ENCODE results near the gene GSTM3. TPM values are rescaled to one million over a fixed set of nuclear protein-coding genes. Genes with fewer than 3 reads are reported as not detected.

The GSTM3 gene
- total and polyA plus RNA-seq, 9 of the 15 experiments (the other 6 are each of a cell fraction or from before 2014, with no cell fraction given), result 3.9 to 24.5 (median 9.4) TPM

DNA sequence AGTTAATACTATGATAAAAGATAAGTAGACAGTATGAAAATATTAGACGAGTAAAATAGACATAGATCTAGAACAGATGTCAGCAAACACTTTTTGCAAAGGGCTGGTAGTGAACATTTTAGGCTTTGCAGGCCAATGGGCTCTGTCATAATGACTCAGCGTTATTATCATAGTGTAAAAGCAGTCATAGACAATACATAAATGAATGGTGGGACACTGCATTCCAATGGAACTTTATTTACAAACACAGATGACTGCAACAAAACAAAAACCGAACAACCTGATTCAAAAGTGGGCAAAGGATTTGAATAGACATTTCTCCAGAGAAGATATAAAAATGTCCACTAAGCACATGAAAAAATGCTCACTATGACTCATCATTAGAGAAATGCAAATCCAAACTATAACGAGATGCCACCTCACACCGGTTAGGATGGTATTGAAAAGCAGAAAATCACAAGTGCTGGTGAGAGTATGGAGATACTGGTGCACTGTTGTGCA is 21.5 kb downstream of the GSTM3 start:
- Histone ChIP-seq H3K36me3 (ENCODE audit: control insufficient read depth, insufficient read depth, low read length) (no peaks in the 10 kb centered on the region), H3K9ac (ENCODE audit: insufficient read depth in 1 of 2, low read depth in 2 of 2, low read length in 2 of 2) (peak overlapping the region in 1 of 2 experiments; percentile 3; a peak in 1 of 4 replicates), H2AFZ (ENCODE audit: low read depth, low read length) (peak overlapping the region; percentile 87), H3K4me2 (ENCODE audit: insufficient read depth, low read length) (peak overlapping the region; percentile 2; the same call in 1 of the 2 replicates), H3K4me1 (replicated peaks in 1 of 2; ENCODE audit: control insufficient read depth in 2 of 2, insufficient read depth in 2 of 2, low read length in 2 of 2) (peaks cover 5 to 21% of the 10 kb centered on the region in 2 experiments; a peak in 4 of 5 replicates), H3K79me2 (ENCODE audit: control insufficient read depth, insufficient read depth, low read length) (no peaks in the 10 kb centered on the region), H3K27me3 (ENCODE audit: control insufficient read depth in 2 of 2, insufficient read depth in 2 of 2, low read length in 2 of 2) (peaks cover 0 to 5% of the 10 kb centered on the region in 2 experiments; a peak in 1 of 5 replicates), H3K27ac (ENCODE audit: extremely low read depth, low read depth, low read length) (peak overlapping the region; percentile 43; the same call in 2 of the 3 replicates), H4K20me1 (replicated peaks; ENCODE audit: control insufficient read depth, insufficient read depth, low read length) (no peaks in the 10 kb centered on the region), H3K4me3 (no peak overlapping the region), H3K9me3 (replicated peaks; ENCODE audit: control insufficient read depth, insufficient read depth, low read depth, low read length) (no peaks in the 10 kb centered on the region), H3K9me1 (ENCODE audit: control insufficient read depth, insufficient read depth, low read length) (no peaks in the 10 kb centered on the region)
- BruUV-seq (replicated peaks), result no TSS peak
- intact Hi-C loops (cut with micrococcal nuclease) (loop anchor here (5.0 kb wide), 1 partner anchor 172 kb away; the partner anchor contains the start of gene GNAI3), in situ Hi-C loops (cut with MboI) (loop anchor here (5.0 kb wide), 1 partner anchor 42 kb away; no protein-coding TSS in a partner anchor)
- 13% methylated on average over 5 of the region's 5 CpGs for WGBS (ENCODE audit: insufficient coverage, low coverage, missing lambda C conversion rate)
- FAIRE-seq (peak; percentile 23), DNase-seq (ENCODE audit: extremely low read depth in 1 of 4, low spot score in 3 of 4) (peak in 2 of 4 experiments; percentile 60 to 74), ATAC-seq (peak; percentile 87)
- ChIA-PET POLR2A (no interaction called here), CTCF (ENCODE audit: low intra/inter-chr PET ratio) (interaction anchor here (1.1 kb wide), 1 partner anchor 52 kb away, joined by 3 read pairs; no protein-coding TSS in a partner anchor)
- TF ChIP-seq, protein P1, sequence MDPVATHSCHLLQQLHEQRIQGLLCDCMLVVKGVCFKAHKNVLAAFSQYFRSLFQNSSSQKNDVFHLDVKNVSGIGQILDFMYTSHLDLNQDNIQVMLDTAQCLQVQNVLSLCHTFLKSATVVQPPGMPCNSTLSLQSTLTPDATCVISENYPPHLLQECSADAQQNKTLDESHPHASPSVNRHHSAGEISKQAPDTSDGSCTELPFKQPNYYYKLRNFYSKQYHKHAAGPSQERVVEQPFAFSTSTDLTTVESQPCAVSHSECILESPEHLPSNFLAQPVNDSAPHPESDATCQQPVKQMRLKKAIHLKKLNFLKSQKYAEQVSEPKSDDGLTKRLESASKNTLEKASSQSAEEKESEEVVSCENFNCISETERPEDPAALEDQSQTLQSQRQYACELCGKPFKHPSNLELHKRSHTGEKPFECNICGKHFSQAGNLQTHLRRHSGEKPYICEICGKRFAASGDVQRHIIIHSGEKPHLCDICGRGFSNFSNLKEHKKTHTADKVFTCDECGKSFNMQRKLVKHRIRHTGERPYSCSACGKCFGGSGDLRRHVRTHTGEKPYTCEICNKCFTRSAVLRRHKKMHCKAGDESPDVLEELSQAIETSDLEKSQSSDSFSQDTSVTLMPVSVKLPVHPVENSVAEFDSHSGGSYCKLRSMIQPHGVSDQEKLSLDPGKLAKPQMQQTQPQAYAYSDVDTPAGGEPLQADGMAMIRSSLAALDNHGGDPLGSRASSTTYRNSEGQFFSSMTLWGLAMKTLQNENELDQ (CRISPR knock-in tag; IDR thresholded peaks at IDR 0.05; ENCODE audit: borderline replicate concordance), result no peak
- TF ChIP-seq PRPF4 (IDR thresholded peaks at IDR 0.05; ENCODE audit: insufficient read depth, low read depth, low read length, poor library complexity, severe bottlenecking), result no peak
- no peak for TF ChIP-seq ZNF174 (CRISPR knock-in tag; IDR thresholded peaks at IDR 0.05)
- peak; percentile 99 for TF ChIP-seq MAFF (IDR thresholded peaks at IDR 0.05; ENCODE audit: low read length)
- no peak for TF ChIP-seq DIDO1 (tag; IDR thresholded peaks at IDR 0.05; ENCODE audit: low read depth)
- TF ChIP-seq GABPB2 (CRISPR knock-in tag; conservative IDR thresholded peaks at IDR 0.05), result no peak
- TF ChIP-seq PTTG1 (tag; IDR thresholded peaks at IDR 0.05; ENCODE audit: low read depth), result peak; percentile 19; the same call in 1 of the 2 replicates
- TF ChIP-seq SOX6 (IDR thresholded peaks at IDR 0.05), result no peak
- TF ChIP-seq, protein P2, sequence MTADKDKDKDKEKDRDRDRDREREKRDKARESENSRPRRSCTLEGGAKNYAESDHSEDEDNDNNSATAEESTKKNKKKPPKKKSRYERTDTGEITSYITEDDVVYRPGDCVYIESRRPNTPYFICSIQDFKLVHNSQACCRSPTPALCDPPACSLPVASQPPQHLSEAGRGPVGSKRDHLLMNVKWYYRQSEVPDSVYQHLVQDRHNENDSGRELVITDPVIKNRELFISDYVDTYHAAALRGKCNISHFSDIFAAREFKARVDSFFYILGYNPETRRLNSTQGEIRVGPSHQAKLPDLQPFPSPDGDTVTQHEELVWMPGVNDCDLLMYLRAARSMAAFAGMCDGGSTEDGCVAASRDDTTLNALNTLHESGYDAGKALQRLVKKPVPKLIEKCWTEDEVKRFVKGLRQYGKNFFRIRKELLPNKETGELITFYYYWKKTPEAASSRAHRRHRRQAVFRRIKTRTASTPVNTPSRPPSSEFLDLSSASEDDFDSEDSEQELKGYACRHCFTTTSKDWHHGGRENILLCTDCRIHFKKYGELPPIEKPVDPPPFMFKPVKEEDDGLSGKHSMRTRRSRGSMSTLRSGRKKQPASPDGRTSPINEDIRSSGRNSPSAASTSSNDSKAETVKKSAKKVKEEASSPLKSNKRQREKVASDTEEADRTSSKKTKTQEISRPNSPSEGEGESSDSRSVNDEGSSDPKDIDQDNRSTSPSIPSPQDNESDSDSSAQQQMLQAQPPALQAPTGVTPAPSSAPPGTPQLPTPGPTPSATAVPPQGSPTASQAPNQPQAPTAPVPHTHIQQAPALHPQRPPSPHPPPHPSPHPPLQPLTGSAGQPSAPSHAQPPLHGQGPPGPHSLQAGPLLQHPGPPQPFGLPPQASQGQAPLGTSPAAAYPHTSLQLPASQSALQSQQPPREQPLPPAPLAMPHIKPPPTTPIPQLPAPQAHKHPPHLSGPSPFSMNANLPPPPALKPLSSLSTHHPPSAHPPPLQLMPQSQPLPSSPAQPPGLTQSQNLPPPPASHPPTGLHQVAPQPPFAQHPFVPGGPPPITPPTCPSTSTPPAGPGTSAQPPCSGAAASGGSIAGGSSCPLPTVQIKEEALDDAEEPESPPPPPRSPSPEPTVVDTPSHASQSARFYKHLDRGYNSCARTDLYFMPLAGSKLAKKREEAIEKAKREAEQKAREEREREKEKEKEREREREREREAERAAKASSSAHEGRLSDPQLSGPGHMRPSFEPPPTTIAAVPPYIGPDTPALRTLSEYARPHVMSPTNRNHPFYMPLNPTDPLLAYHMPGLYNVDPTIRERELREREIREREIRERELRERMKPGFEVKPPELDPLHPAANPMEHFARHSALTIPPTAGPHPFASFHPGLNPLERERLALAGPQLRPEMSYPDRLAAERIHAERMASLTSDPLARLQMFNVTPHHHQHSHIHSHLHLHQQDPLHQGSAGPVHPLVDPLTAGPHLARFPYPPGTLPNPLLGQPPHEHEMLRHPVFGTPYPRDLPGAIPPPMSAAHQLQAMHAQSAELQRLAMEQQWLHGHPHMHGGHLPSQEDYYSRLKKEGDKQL (CRISPR knock-in tag; IDR thresholded peaks at IDR 0.05; ENCODE audit: borderline replicate concordance), result no peak
- TF ChIP-seq MECOM (CRISPR knock-in tag; IDR thresholded peaks at IDR 0.05), result peak; percentile 66
- TF ChIP-seq, protein P3, sequence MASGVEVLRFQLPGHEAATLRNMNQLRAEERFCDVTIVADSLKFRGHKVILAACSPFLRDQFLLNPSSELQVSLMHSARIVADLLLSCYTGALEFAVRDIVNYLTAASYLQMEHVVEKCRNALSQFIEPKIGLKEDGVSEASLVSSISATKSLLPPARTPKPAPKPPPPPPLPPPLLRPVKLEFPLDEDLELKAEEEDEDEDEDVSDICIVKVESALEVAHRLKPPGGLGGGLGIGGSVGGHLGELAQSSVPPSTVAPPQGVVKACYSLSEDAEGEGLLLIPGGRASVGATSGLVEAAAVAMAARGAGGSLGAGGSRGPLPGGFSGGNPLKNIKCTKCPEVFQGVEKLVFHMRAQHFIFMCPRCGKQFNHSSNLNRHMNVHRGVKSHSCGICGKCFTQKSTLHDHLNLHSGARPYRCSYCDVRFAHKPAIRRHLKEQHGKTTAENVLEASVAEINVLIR (CRISPR knock-in tag; IDR thresholded peaks at IDR 0.05), result 0 out of 2 replicates have a peak, but pooled peaks have one; percentile 14
- no peak for TF ChIP-seq ZNF699 (CRISPR knock-in tag; IDR thresholded peaks at IDR 0.05; ENCODE audit: insufficient replicate concordance)
- peak; percentile 88 for TF ChIP-seq FOSL1 (tag; conservative IDR thresholded peaks at IDR 0.05)
